22Rv1 (cell line): ENCODE results near the gene PRR20G.

Experiments used
- CTCF ChIP-seq: fragments of 450-650 bp; IDR thresholded peaks from 2 replicates; pipeline ENCODE4 v1.5.1; 2017; ENCODE audit warnings: mild to moderate bottlenecking
- ZFX ChIP-seq: fragments of 450-650 bp; IDR thresholded peaks from 2 replicates; pipeline ENCODE4 v1.6.1; 2017; ENCODE audit warnings: antibody characterized with exemption, borderline replicate concordance

DNA sequence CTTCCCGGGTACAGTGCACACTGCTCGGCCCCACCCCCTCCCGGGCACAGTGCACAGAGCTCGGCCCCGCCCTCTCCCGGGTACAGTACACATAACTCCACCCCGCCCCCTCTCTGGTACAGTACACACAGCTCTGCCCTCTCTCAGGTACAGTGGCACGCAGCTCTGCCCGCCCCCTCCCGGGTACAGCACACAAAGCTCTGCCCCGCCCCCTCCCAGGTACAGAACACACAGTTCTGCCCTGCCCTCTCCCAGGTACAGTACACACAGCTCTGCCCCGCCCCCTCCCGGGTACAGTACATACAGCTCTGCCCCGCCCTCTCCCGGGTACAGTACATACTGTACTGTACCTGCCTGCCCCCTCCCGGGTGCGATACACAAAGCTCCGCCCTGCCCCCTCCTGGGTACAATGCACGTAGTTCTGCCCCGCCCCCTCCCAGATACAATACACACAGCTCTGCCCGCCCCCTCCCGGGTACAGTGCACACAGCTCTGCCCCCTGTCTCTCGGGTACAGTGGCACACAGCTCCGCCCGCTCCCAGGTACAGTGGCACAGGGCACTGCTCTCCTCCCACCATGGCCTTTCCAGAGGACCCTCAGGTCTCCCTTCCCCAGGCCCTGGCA is 16.4 kb upstream of the PRR20G start:
- peak; percentile 37 for TF ChIP-seq CTCF
- TF ChIP-seq ZFX: no peak
